KMS-11 (cell line): ENCODE measurements around the gene PCDH1.

Source experiments
- H2AFZ ChIP-seq: fragments of 200-600 bp; sonication (generic); 2 replicates; pipeline ENCODE4 v1.6.1; 2016; ENCODE audit warnings: antibody characterized with exemption, mixed run types, low read depth
- H3K27ac ChIP-seq: fragments of 200-600 bp; sonication (generic); 2 replicates; pipeline ENCODE4 v1.6.1; 2016; ENCODE audit warnings: mild to moderate bottlenecking, mixed run types
- H3K27me3 ChIP-seq: fragments of 200-600 bp; sonication (generic); 2 replicates; pipeline ENCODE4 v1.6.1; 2017; ENCODE audit warnings: mild to moderate bottlenecking, low read depth, mixed run types, moderate library complexity; ENCODE audit not compliant: insufficient read depth
- H3K36me3 ChIP-seq: fragments of 200-600 bp; sonication (generic); 2 replicates; pipeline ENCODE4 v1.6.1; 2017; ENCODE audit warnings: mild to moderate bottlenecking, mixed run types; ENCODE audit not compliant: insufficient read depth
- H3K4me1 ChIP-seq: fragments of 200-600 bp; sonication (generic); 2 replicates; pipeline ENCODE4 v1.6.1; 2016; ENCODE audit warnings: mild to moderate bottlenecking, low read depth, mixed run types; ENCODE audit not compliant: poor library complexity, severe bottlenecking
- H3K4me2 ChIP-seq: fragments of 200-600 bp; sonication (generic); 2 replicates; pipeline ENCODE4 v1.7.0; 2016; ENCODE audit warnings: mild to moderate bottlenecking, mixed run types
- H3K4me3 ChIP-seq: fragments of 200-600 bp; sonication (generic); IDR thresholded peaks from 2 replicates; pipeline ENCODE4 v1.6.1; 2017; ENCODE audit warnings: low read depth, low read length, mixed read lengths; ENCODE audit not compliant: insufficient read depth
- H3K79me2 ChIP-seq: fragments of 200-600 bp; sonication (generic); 2 replicates; pipeline ENCODE4 v1.6.1; 2016; ENCODE audit warnings: low read depth, mixed run types; ENCODE audit not compliant: insufficient read depth
- H3K9ac ChIP-seq: fragments of 200-600 bp; sonication (generic); 2 replicates; pipeline ENCODE4 v1.6.1; 2016; ENCODE audit warnings: mild to moderate bottlenecking, mixed run types
- H4K20me1 ChIP-seq: fragments of 200-600 bp; sonication (generic); 2 replicates; pipeline ENCODE4 v1.6.1; 2016; ENCODE audit warnings: mild to moderate bottlenecking, mixed run types; ENCODE audit not compliant: insufficient read depth
- CTCF ChIP-seq: fragments of 200-600 bp; sonication (generic); conservative IDR thresholded peaks from 2 replicates; pipeline ENCODE4 v1.6.1; 2017; ENCODE audit warnings: low read depth, mild to moderate bottlenecking, antibody characterized with exemption, low read length, moderate library complexity, mixed read lengths

Gene PCDH1

GRCh38 chr5:141873933-141874261, 4.3 kb downstream of the PCDH1 start:
- H3K27ac ChIP-seq: no peak overlapping the region
- H3K27me3 ChIP-seq: peaks cover 12% of the 10 kb centered on the region
- no peak overlapping the region for H2AFZ ChIP-seq
- H3K9ac ChIP-seq: no peak overlapping the region
- no peak for TF ChIP-seq CTCF
- no peak overlapping the region for H3K4me2 ChIP-seq
- no peaks in the 10 kb centered on the region for H3K4me1 ChIP-seq
- H3K79me2 ChIP-seq: no peaks in the 10 kb centered on the region
- H3K36me3 ChIP-seq: no peaks in the 10 kb centered on the region
- H4K20me1 ChIP-seq: no peaks in the 10 kb centered on the region
- no peak overlapping the region for H3K4me3 ChIP-seq

- H3K27me3 ChIP-seq: peaks cover 11% of the 10 kb centered on the region
Measured at GRCh38 chr5:141872496-141873356, 5.5 kb downstream of the PCDH1 start.

GRCh38 chr5:141871870-141872269, 6.3 kb downstream of the PCDH1 start:
- Histone ChIP-seq H3K27ac (no peak overlapping the region), H3K79me2 (no peaks in the 10 kb centered on the region), H3K27me3 (peaks cover 2% of the 10 kb centered on the region), H2AFZ (no peak overlapping the region), H3K36me3 (no peaks in the 10 kb centered on the region), H3K9ac (no peak overlapping the region), H3K4me3 (no peak overlapping the region), H4K20me1 (no peaks in the 10 kb centered on the region), H3K4me1 (no peaks in the 10 kb centered on the region), H3K4me2 (no peak overlapping the region)
- TF ChIP-seq CTCF: no peak

More at GRCh38 chr5:141872496-141873356, 5.5 kb downstream of the PCDH1 start:
- Histone ChIP-seq H3K27ac (no peak overlapping the region), H3K36me3 (no peaks in the 10 kb centered on the region), H3K4me1 (no peaks in the 10 kb centered on the region), H4K20me1 (no peaks in the 10 kb centered on the region), H3K4me2 (no peak overlapping the region), H3K79me2 (no peaks in the 10 kb centered on the region), H3K4me3 (no peak overlapping the region), H2AFZ (no peak overlapping the region), H3K9ac (no peak overlapping the region)
- TF ChIP-seq CTCF: no peak

GRCh38 chr5:141870871-141871270, 7.3 kb downstream of the PCDH1 start:
- Histone ChIP-seq H4K20me1 (no peaks in the 10 kb centered on the region), H2AFZ (no peak overlapping the region), H3K79me2 (no peaks in the 10 kb centered on the region), H3K9ac (no peak overlapping the region), H3K27me3 (no peaks in the 10 kb centered on the region), H3K27ac (no peak overlapping the region), H3K36me3 (no peaks in the 10 kb centered on the region), H3K4me3 (no peak overlapping the region), H3K4me2 (no peak overlapping the region), H3K4me1 (no peaks in the 10 kb centered on the region)
- TF ChIP-seq CTCF: no peak
